PC-3 (cell line): ENCODE data around the gene SLC25A27. TPM values are rescaled to one million over a fixed set of nuclear protein-coding genes. Genes with fewer than 3 reads are reported as not detected.

ENCODE experiments used
- ATAC-seq: fragments of 200-7000 bp; cut with Tn5 transposase; 2 replicates; pipeline ENCODE4 v1.9.1; 2020; ENCODE audit warnings: mild to moderate bottlenecking, moderate library complexity
- BruUV-seq: library from RNA; stranded (reverse); fragments of 400-500 nt; replicated peaks from 2 replicates; lab custom pipeline; 2021; lab: Mats Ljungman, UMichigan
- CTCF ChIA-PET: fragments of 300-600 bp; sonication (Branson Sonifier 250); formaldehyde crosslinking; loops from one replicate; lab custom pipeline; 2022; ENCODE audit warnings: antibody characterized with exemption; lab: Charles Lee
- POLR2A ChIA-PET: fragments of 300-600 bp; sonication (Branson Sonifier 250); formaldehyde crosslinking; loops from one replicate; lab custom pipeline; 2022; ENCODE audit warnings: antibody characterized with exemption; ENCODE audit not compliant: unreplicated experiment; lab: Charles Lee
- DNase-seq: peaks from one replicate; pipeline ENCODE4 v3.0.0-alpha.2; 2015
- H2AFZ ChIP-seq: fragments of 300-600 bp; sonication (generic); 2 replicates; pipeline ENCODE4 v1.6.0; 2016; ENCODE audit warnings: antibody characterized with exemption, low read length
- H3F3A ChIP-seq: fragments of 300-600 bp; sonication (generic); one replicate; pipeline ENCODE4 v1.6.0; 2017; ENCODE audit warnings: antibody characterized with exemption, low read length, control low read depth, mild to moderate bottlenecking; ENCODE audit not compliant: unreplicated experiment
- H3K27ac ChIP-seq: fragments of 300-600 bp; sonication (generic); 2 replicates; pipeline ENCODE4 v1.5.1; 2016; ENCODE audit warnings: mild to moderate bottlenecking, low read length
- H3K27me3 ChIP-seq: fragments of 300-600 bp; sonication (generic); 2 replicates; pipeline ENCODE4 v1.6.1; 2016; ENCODE audit warnings: low read length, mixed read lengths
- H3K36me3 ChIP-seq: fragments of 300-600 bp; sonication (generic); 2 replicates; pipeline ENCODE4 v1.6.1; 2016; ENCODE audit warnings: low read depth, mixed run types, low read length, mixed read lengths
- H3K4me1 ChIP-seq: fragments of 300-600 bp; sonication (generic); 2 replicates; pipeline ENCODE4 v1.5.1; 2016; ENCODE audit warnings: low read length; ENCODE audit not compliant: insufficient read depth
- H3K4me2 ChIP-seq: fragments of 300-600 bp; sonication (generic); 2 replicates; pipeline ENCODE4 v1.6.0; 2016; ENCODE audit warnings: low read length
- H3K4me3 ChIP-seq: fragments of 300-600 bp; sonication (generic); 2 replicates; pipeline ENCODE4 v1.5.1; 2016; ENCODE audit warnings: mild to moderate bottlenecking, low read length, mixed read lengths
- H3K79me2 ChIP-seq: fragments of 300-600 bp; sonication (generic); 2 replicates; pipeline ENCODE4 v1.6.1; 2017; ENCODE audit warnings: low read length, mixed read lengths
- H3K9ac ChIP-seq: fragments of 300-600 bp; sonication (generic); 2 replicates; pipeline ENCODE4 v1.6.0; 2016; ENCODE audit warnings: mild to moderate bottlenecking, low read length
- H3K9me2 ChIP-seq: fragments of 300-600 bp; sonication (generic); replicated peaks from 2 replicates; pipeline ENCODE4 v1.6.1; 2016; ENCODE audit warnings: mixed run types, low read length, mixed read lengths
- H3K9me3 ChIP-seq: fragments of 300-600 bp; sonication (generic); 2 replicates; pipeline ENCODE4 v1.6.1; 2016; ENCODE audit warnings: low read length, mixed read lengths
- H4K20me1 ChIP-seq: fragments of 300-600 bp; sonication (generic); 2 replicates; pipeline ENCODE4 v1.6.1; 2016; ENCODE audit warnings: low read length, mixed read lengths
- CTCF ChIP-seq: fragments of 300-600 bp; sonication (generic); conservative IDR thresholded peaks from 2 replicates; pipeline ENCODE4 v1.5.1; 2017; ENCODE audit warnings: antibody characterized with exemption, low read depth, mild to moderate bottlenecking, low read length
- EZH2 ChIP-seq: fragments of 300-600 bp; sonication (generic); IDR thresholded peaks from one replicate; pipeline ENCODE4 v1.6.1; 2017; ENCODE audit warnings: antibody characterized with exemption, mild to moderate bottlenecking, low read length; ENCODE audit not compliant: unreplicated experiment
- EZH2phosphoT487 ChIP-seq: fragments of 300-600 bp; sonication (generic); IDR thresholded peaks from 2 replicates; pipeline ENCODE4 v1.6.1; 2018; ENCODE audit warnings: mild to moderate bottlenecking, antibody characterized with exemption, low read length, borderline replicate concordance
- intact Hi-C: fragments of 100-400 bp; cut with micrococcal nuclease; formaldehyde crosslinking; loops from 2 replicates; pipeline ENCODE4 v1.9.0; 2023
- total RNA-seq: library from RNA; depleted of rRNA; stranded (reverse); fragments of >200 nt; gene quantifications from 2 replicates; pipeline ENCODE4 v1.2.3, GENCODE V29; 2014

SLC25A27 gene
- total RNA-seq, 1 experiment from 2014 or later: 3.8 TPM

- CTCF ChIA-PET: no interaction called here
- no peaks in the 10 kb centered on the region; the same call in 1 of the 2 replicates for H3K4me1 ChIP-seq
- intact Hi-C loops: no loop called here
- no peaks in the 10 kb centered on the region for H3K9me3 ChIP-seq
- no TSS peak for BruUV-seq
- no peaks in the 10 kb centered on the region for H3F3A ChIP-seq
- no peak within 1 kb of the TSS for H3K4me3 ChIP-seq
- H3K9ac ChIP-seq: no peak within 1 kb of the TSS
- POLR2A ChIA-PET: no interaction called here
- H3K36me3 ChIP-seq: no peaks in the 10 kb centered on the region
- TF ChIP-seq EZH2 (no peak), CTCF (no peak), EZH2phosphoT487 (no peak)
- no peak within 1 kb of the TSS for H3K4me2 ChIP-seq
- no peaks in the 10 kb centered on the region for H3K27me3 ChIP-seq
- no peaks in the 10 kb centered on the region for H3K9me2 ChIP-seq
- ATAC-seq (no peak), DNase-seq (no peak)
- H2AFZ ChIP-seq: no peak within 1 kb of the TSS
- no peaks in the 10 kb centered on the region for H4K20me1 ChIP-seq
- no peaks in the 10 kb centered on the region for H3K79me2 ChIP-seq
- H3K27ac ChIP-seq: no peak within 1 kb of the TSS
Observed at GRCh38 chr6:46687619-46688097, 34.9 kb downstream of the SLC25A27 start, which contains the start of gene TDRD6. Gene TDRD6 (plus strand): TSS chr6:46687885. CDS start chr6:46688129, 244 bp downstream.

- H3K79me2 ChIP-seq: no peaks in the 10 kb centered on the region
- ChIA-PET CTCF (no interaction called here), POLR2A (no interaction called here)
- H3K4me1 ChIP-seq: no peaks in the 10 kb centered on the region; the same call in 1 of the 2 replicates
- H3K4me2 ChIP-seq: no peak overlapping the region
- no peak overlapping the region for H3K27ac ChIP-seq
- no peaks in the 10 kb centered on the region for H3F3A ChIP-seq
- no peak overlapping the region for H3K4me3 ChIP-seq
- H3K9ac ChIP-seq: no peak overlapping the region
- H3K36me3 ChIP-seq: no peaks in the 10 kb centered on the region
- H3K9me3 ChIP-seq: no peaks in the 10 kb centered on the region
- no peaks in the 10 kb centered on the region for H3K27me3 ChIP-seq
- intact Hi-C loops: no loop called here
- no peak for TF ChIP-seq EZH2phosphoT487
- no peak for TF ChIP-seq CTCF
- no peak for TF ChIP-seq EZH2
- no peak overlapping the region for H2AFZ ChIP-seq
- H3K9me2 ChIP-seq: no peaks in the 10 kb centered on the region
- no TSS peak for BruUV-seq
- ATAC-seq (no peak), DNase-seq (no peak)
- H4K20me1 ChIP-seq: no peaks in the 10 kb centered on the region
Observed at GRCh38 chr6:46688117-46688965, 35.6 kb downstream of the SLC25A27 start.

GRCh38 chr6:46688966-46689335, 36.2 kb downstream of the SLC25A27 start:
- no peaks in the 10 kb centered on the region; the same call in 1 of the 2 replicates for H3K4me1 ChIP-seq
- no peak for TF ChIP-seq EZH2phosphoT487
- no peak for TF ChIP-seq EZH2
- TF ChIP-seq CTCF: no peak
- no peak overlapping the region for H3K4me3 ChIP-seq
- H3K79me2 ChIP-seq: no peaks in the 10 kb centered on the region
- no peaks in the 10 kb centered on the region for H3F3A ChIP-seq
- no peak for DNase-seq
- no peak overlapping the region for H3K4me2 ChIP-seq
- no peaks in the 10 kb centered on the region for H3K9me2 ChIP-seq
- no peak for ATAC-seq
- no peaks in the 10 kb centered on the region for H3K9me3 ChIP-seq
- H4K20me1 ChIP-seq: no peaks in the 10 kb centered on the region
- no peak overlapping the region for H3K9ac ChIP-seq
- intact Hi-C loops: no loop called here
- no peaks in the 10 kb centered on the region for H3K36me3 ChIP-seq
- H2AFZ ChIP-seq: no peak overlapping the region
- no peaks in the 10 kb centered on the region for H3K27me3 ChIP-seq
- H3K27ac ChIP-seq: no peak overlapping the region
- BruUV-seq: no TSS peak
- CTCF ChIA-PET: no interaction called here
- POLR2A ChIA-PET: no interaction called here
